PFSK-1 (cell line): Measurements from ENCODE around the gene NKX6-1.

Experiments used
- FOXP2 ChIP-seq: optimal IDR thresholded peaks from 2 replicates; pipeline ENCODE3; 2011; ENCODE audit warnings: borderline replicate concordance, control low read depth, inconsistent platforms; ENCODE audit not compliant: insufficient read depth; ENCODE audit errors: extremely low read length, extremely low read depth
- POLR2AphosphoS5 ChIP-seq: IDR thresholded peaks from 2 replicates; pipeline ENCODE4 v1.6.1; 2012; ENCODE audit warnings: low read depth, mild to moderate bottlenecking, control low read depth, low read length, moderate library complexity
- SIN3A ChIP-seq: IDR thresholded peaks from 2 replicates; pipeline ENCODE4 v1.6.1; 2012; ENCODE audit warnings: mild to moderate bottlenecking, low read length, moderate library complexity, borderline replicate concordance; ENCODE audit not compliant: insufficient read depth
- TAF1 ChIP-seq: IDR thresholded peaks from 2 replicates; pipeline ENCODE4 v1.6.1; 2012; ENCODE audit warnings: low read length, control low read depth, borderline replicate concordance; ENCODE audit not compliant: insufficient read depth
- TF ChIP-seq, protein P1 (sequence below), 2 experiments: IDR thresholded peaks; 2 replicates each; pipeline versions ENCODE4 v1.6.1 to v1.8.0; 2011 to 2012; ENCODE audit warnings: low read depth in 2 of 2, low read length in 2 of 2, control low read depth in 1 of 2, inconsistent platforms in 1 of 2, mild to moderate bottlenecking in 1 of 2, moderate library complexity in 1 of 2; ENCODE audit not compliant: insufficient read depth in 1 of 2

DNA sequence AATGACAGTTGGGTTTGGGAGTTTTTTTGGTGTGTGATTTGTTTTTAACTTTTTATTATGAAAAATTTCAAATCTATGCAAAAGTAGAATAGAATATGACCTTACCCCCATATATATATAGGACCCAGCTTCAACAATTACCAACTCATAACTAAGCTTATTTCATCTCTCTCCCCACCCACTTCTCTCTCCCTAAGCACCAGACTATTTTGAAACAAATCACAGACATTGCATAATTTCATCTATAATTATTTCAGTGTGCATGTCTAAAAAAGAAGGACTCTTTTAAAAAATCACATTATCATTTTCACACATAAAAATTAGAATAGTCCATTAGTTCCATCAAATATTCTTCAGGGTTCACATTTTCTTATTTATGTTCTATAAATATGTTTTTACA lies 28.3 kb upstream of the NKX6-1 start:
- TF ChIP-seq POLR2AphosphoS5 (no peak), SIN3A (no peak), TAF1 (no peak), FOXP2 (no peak)
- TF ChIP-seq, protein P1, sequence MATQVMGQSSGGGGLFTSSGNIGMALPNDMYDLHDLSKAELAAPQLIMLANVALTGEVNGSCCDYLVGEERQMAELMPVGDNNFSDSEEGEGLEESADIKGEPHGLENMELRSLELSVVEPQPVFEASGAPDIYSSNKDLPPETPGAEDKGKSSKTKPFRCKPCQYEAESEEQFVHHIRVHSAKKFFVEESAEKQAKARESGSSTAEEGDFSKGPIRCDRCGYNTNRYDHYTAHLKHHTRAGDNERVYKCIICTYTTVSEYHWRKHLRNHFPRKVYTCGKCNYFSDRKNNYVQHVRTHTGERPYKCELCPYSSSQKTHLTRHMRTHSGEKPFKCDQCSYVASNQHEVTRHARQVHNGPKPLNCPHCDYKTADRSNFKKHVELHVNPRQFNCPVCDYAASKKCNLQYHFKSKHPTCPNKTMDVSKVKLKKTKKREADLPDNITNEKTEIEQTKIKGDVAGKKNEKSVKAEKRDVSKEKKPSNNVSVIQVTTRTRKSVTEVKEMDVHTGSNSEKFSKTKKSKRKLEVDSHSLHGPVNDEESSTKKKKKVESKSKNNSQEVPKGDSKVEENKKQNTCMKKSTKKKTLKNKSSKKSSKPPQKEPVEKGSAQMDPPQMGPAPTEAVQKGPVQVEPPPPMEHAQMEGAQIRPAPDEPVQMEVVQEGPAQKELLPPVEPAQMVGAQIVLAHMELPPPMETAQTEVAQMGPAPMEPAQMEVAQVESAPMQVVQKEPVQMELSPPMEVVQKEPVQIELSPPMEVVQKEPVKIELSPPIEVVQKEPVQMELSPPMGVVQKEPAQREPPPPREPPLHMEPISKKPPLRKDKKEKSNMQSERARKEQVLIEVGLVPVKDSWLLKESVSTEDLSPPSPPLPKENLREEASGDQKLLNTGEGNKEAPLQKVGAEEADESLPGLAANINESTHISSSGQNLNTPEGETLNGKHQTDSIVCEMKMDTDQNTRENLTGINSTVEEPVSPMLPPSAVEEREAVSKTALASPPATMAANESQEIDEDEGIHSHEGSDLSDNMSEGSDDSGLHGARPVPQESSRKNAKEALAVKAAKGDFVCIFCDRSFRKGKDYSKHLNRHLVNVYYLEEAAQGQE (IDR thresholded peaks at IDR 0.05; ENCODE audit: insufficient read depth in 1 of 2, low read depth in 2 of 2, low read length in 2 of 2): no peak
